Smooth muscle cell (in vitro differentiated cells): ENCODE results near the gene CDH13. TPM values are rescaled to one million over a fixed set of nuclear protein-coding genes. Genes with fewer than 3 reads are reported as not detected.
A peak's percentile ranks its signal among the peaks of the same experiment; 100 is the strongest.

Experiments used
- DNase-seq: peaks from one replicate; lab custom pipeline; 2025; ENCODE audit not compliant: unreplicated experiment; lab: John Stamatoyannopoulos, UW
- H2AFZ ChIP-seq: fragments of 200-600 bp; sonication (generic); 2 replicates; pipeline ENCODE4 v1.6.0; 2016; ENCODE audit warnings: antibody characterized with exemption, low read depth, mild to moderate bottlenecking
- H3F3A ChIP-seq: fragments of 200-600 bp; sonication (generic); 2 replicates; pipeline ENCODE4 v1.6.0; 2017; ENCODE audit warnings: antibody characterized with exemption, low read depth
- H3K27ac ChIP-seq: fragments of 200-600 bp; sonication (generic); 2 replicates; pipeline ENCODE4 v1.5.1; 2016; ENCODE audit warnings: low read depth, mild to moderate bottlenecking
- H3K27me3 ChIP-seq: fragments of 200-600 bp; sonication (generic); 2 replicates; pipeline ENCODE4 v1.6.1; 2016; ENCODE audit warnings: low read depth, mild to moderate bottlenecking
- H3K36me3 ChIP-seq: fragments of 200-600 bp; sonication (generic); 2 replicates; pipeline ENCODE4 v1.5.1; 2016; ENCODE audit warnings: low read depth
- H3K4me1 ChIP-seq: fragments of 200-600 bp; sonication (generic); 2 replicates; pipeline ENCODE4 v1.5.1; 2016; ENCODE audit warnings: low read depth
- H3K4me2 ChIP-seq: fragments of 200-600 bp; sonication (generic); 2 replicates; pipeline ENCODE4 v1.6.0; 2016; ENCODE audit warnings: mild to moderate bottlenecking
- H3K4me3 ChIP-seq: fragments of 200-600 bp; sonication (generic); 2 replicates; pipeline ENCODE4 v1.5.1; 2016; ENCODE audit warnings: mild to moderate bottlenecking
- H3K79me2 ChIP-seq: fragments of 200-600 bp; sonication (generic); 2 replicates; pipeline ENCODE4 v1.6.0; 2016; ENCODE audit warnings: low read depth, mild to moderate bottlenecking
- H3K9ac ChIP-seq: fragments of 200-600 bp; sonication (generic); 2 replicates; pipeline ENCODE4 v1.6.0; 2016; ENCODE audit warnings: low read depth
- H3K9me3 ChIP-seq: fragments of 200-600 bp; sonication (generic); replicated peaks from 2 replicates; pipeline ENCODE4 v1.5.1; 2016; ENCODE audit warnings: low read depth
- H4K20me1 ChIP-seq: fragments of 200-600 bp; sonication (generic); 2 replicates; pipeline ENCODE4 v1.6.0; 2016; ENCODE audit warnings: low read depth
- WGBS: methylation state at CpG from one replicate; pipeline ENCODE4 v1.1.7; 2016; ENCODE audit warnings: low lambda C conversion rate; 5-methylcytosine and 5-hydroxymethylcytosine counted together
- polyA plus RNA-seq: library from polyadenylated mRNA; unstranded; fragments of >200 nt; fragmentation: Nextera tagmentation; extraction: Ambion mirVana; gene quantifications from 2 replicates; pipeline ENCODE4 v1.2.1, GENCODE V29; 2016
- total RNA-seq: library from RNA; depleted of rRNA; stranded (reverse); fragments of >200 nt; gene quantifications from 2 replicates; pipeline ENCODE4 v1.2.3, GENCODE V29; 2014
- TF ChIP-seq, protein P1 (sequence below): fragments of 200-600 bp; sonication (generic); IDR thresholded peaks from 2 replicates; pipeline ENCODE4 v1.5.1; 2017; ENCODE audit warnings: borderline replicate concordance, mild to moderate bottlenecking, antibody characterized with exemption; ENCODE audit not compliant: insufficient read depth, poor library complexity, severe bottlenecking

CDH13 gene
- total and polyA plus RNA-seq, 2 experiments from 2014 or later: 12.1 to 32.2 TPM

DNA sequence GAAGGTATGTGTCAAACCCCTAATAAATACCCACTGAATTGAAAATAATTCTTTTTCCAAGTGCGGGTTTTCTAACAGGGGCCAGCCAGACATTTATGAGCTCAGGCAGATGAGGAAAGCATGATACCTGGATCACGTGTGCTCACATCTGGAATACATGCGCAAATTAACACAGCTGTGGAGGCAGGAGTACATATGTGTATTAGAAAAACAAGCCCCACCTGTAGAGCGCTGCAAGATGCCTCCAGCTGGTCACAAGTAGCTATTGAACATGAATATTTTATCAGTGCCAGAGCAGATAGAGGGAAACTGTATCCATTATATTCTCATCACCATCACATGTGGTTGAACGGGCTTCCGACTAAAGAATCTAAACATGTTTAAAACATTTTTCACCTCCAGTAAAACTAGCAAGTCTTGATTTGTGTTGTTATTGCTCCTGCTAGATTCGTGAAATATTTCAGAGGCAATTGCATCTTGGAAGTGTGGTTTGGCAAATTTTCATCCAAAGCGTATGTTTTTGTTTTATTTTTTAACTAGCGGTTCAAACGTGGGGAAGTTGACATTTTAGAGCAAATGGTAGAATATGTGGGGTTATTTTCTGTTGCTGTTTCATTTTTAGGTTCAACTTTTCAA, 482.8 kb downstream of the CDH13 start:
- no peaks in the 10 kb centered on the region for H3F3A ChIP-seq
- no peak overlapping the region for H3K9ac ChIP-seq
- peak overlapping the region; percentile 65 for H3K4me2 ChIP-seq
- no peaks in the 10 kb centered on the region for H3K27me3 ChIP-seq
- TF ChIP-seq, protein P1, sequence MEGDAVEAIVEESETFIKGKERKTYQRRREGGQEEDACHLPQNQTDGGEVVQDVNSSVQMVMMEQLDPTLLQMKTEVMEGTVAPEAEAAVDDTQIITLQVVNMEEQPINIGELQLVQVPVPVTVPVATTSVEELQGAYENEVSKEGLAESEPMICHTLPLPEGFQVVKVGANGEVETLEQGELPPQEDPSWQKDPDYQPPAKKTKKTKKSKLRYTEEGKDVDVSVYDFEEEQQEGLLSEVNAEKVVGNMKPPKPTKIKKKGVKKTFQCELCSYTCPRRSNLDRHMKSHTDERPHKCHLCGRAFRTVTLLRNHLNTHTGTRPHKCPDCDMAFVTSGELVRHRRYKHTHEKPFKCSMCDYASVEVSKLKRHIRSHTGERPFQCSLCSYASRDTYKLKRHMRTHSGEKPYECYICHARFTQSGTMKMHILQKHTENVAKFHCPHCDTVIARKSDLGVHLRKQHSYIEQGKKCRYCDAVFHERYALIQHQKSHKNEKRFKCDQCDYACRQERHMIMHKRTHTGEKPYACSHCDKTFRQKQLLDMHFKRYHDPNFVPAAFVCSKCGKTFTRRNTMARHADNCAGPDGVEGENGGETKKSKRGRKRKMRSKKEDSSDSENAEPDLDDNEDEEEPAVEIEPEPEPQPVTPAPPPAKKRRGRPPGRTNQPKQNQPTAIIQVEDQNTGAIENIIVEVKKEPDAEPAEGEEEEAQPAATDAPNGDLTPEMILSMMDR: no peak
- DNase-seq: no peak
- H4K20me1 ChIP-seq: no peaks in the 10 kb centered on the region
- H3K9me3 ChIP-seq: no peaks in the 10 kb centered on the region
- H3K4me1 ChIP-seq: no peaks in the 10 kb centered on the region
- no peak overlapping the region for H3K4me3 ChIP-seq
- 81% methylated on average over 10 of the region's 10 CpGs for WGBS
- H3K27ac ChIP-seq: no peak overlapping the region
- no peak overlapping the region for H2AFZ ChIP-seq
- H3K79me2 ChIP-seq: no peaks in the 10 kb centered on the region
- no peaks in the 10 kb centered on the region for H3K36me3 ChIP-seq

DNA sequence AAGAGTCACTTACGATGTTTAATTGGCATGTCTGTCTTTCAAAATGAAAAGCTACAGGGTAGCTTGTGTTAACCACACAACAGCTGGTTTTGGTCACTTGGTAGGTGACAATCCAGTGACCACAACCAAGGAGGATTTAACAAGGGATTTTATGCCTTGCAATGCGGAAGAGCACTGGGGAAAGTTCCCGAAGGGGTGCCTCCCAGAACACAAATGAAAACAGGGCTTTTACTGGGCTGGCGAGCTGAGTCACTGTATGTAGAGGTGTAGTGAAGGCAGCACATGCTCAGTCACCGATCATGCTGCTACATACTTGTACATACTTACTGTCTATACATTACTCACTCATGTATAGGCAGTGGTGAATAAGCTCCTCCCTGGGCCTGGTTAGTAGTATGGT, 483.5 kb downstream of the CDH13 start:
- Histone ChIP-seq H3K4me1 (no peaks in the 10 kb centered on the region), H4K20me1 (no peaks in the 10 kb centered on the region), H3K27ac (no peak overlapping the region), H2AFZ (no peak overlapping the region), H3F3A (no peaks in the 10 kb centered on the region), H3K27me3 (no peaks in the 10 kb centered on the region), H3K9ac (no peak overlapping the region), H3K79me2 (no peaks in the 10 kb centered on the region), H3K4me2 (peak overlapping the region; percentile 65), H3K9me3 (no peaks in the 10 kb centered on the region), H3K4me3 (no peak overlapping the region), H3K36me3 (no peaks in the 10 kb centered on the region)
- TF ChIP-seq, protein P1: no peak
- DNase-seq: no peak
- 31% methylated on average over 5 of the region's 5 CpGs for WGBS

DNA sequence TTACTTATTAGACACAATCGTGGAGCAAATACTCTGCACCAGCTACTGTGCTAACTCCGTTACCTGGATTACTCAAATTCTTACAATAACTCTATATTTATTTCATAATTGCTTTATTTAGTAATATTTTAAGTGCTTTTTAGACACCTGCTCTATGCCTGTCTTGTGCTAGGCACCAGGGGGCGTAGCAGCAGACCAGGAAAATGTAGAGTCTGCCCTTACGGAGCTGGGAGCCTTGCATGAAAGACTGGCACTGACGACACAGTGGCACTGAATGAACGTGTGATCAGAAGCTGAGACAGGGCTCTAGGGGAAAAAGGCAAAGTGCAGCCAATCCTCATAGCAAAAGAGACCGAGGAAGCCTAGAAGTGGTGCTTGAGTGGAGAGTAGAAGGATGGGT, 486.5 kb downstream of the CDH13 start:
- H3K4me2 ChIP-seq: no peak overlapping the region
- H3F3A ChIP-seq: no peaks in the 10 kb centered on the region
- no peak for DNase-seq
- H3K4me3 ChIP-seq: no peak overlapping the region
- WGBS: 39% methylated on average over 7 of the region's 7 CpGs
- no peaks in the 10 kb centered on the region for H4K20me1 ChIP-seq
- no peak overlapping the region for H3K9ac ChIP-seq
- no peaks in the 10 kb centered on the region for H3K4me1 ChIP-seq
- H3K27me3 ChIP-seq: no peaks in the 10 kb centered on the region
- TF ChIP-seq, protein P1: peak; percentile 62
- H3K9me3 ChIP-seq: no peaks in the 10 kb centered on the region
- H3K27ac ChIP-seq: no peak overlapping the region
- no peaks in the 10 kb centered on the region for H3K79me2 ChIP-seq
- no peak overlapping the region for H2AFZ ChIP-seq
- no peaks in the 10 kb centered on the region for H3K36me3 ChIP-seq

DNA sequence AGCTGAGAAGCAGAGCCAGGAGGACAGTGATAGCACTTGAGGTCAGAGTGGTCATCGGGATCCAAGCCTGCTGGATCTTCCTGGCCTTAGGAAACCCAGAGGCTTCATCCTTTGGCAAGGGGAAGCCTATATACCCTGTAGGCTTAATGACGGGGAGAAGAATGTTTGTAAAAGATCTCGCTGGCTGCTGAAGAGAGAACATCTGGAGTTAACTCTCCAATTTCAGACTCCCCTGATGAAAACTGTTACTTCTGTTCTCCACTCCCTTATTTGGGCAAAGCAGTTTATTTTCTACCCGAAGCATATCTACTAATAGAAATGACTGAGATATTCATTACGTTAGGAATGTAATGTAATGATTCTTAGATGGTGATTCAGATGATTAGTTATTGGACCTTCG, 487.0 kb downstream of the CDH13 start:
- Histone ChIP-seq H3F3A (peaks cover 3% of the 10 kb centered on the region), H3K9me3 (no peaks in the 10 kb centered on the region), H4K20me1 (no peaks in the 10 kb centered on the region), H3K36me3 (no peaks in the 10 kb centered on the region), H3K4me3 (no peak overlapping the region), H3K79me2 (no peaks in the 10 kb centered on the region), H3K4me1 (no peaks in the 10 kb centered on the region), H2AFZ (no peak overlapping the region), H3K9ac (no peak overlapping the region), H3K4me2 (no peak overlapping the region), H3K27me3 (no peaks in the 10 kb centered on the region), H3K27ac (no peak overlapping the region)
- WGBS: 72% methylated on average over 6 of the region's 6 CpGs
- TF ChIP-seq, protein P1: no peak
- no peak for DNase-seq
